ENCODE measurements around the gene DISP1. TPM values are rescaled to one million over a fixed set of nuclear protein-coding genes. Genes with fewer than 3 reads are reported as not detected.
"Not testable (repeated sequence)": the region's sequence is repeated elsewhere in the genome, so short reads cannot be mapped to it uniquely, and the experiment has no call there.

Gene DISP1
- polyA plus RNA-seq, 4 donors: 12.1 to 15.2 (median 14.1) TPM

DNA sequence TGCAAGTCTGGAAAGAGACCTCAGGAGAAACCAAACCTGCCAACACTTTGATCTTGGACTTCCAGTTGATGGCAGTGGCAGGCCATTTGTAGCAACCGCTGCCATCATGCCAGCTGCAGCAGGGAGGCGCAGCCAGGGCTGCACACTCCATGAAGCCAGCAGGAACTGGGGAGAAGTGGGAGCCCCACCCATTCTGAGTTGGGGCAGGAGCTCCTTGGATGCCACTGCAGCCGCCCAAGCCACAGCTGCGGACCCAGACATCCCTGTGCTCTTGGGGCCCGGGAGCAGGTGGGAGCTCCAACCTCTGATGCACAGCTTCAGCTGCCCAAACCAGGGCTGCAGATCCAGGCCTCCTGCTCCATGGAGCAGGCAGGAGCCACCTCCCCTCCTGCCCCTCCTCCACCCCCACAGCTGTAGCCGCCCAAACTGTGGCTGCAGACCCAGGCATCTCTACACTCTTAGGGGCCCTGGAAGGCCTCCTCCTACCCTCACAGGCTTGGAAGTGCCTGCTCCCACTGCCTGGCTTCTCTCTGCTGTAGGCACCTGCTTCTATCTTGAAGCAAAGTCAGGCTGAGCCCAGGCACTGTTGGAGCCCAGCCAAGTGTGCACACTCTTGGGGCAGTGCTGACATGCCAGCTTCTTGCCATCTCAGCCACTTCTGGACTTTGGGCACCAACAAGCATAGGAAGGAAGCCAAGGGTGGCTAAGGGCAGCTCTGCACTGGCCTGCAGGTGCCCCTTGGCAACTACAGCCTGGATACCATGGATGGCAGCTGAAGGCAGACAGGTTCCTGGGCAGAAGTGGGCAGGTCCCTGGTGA, 20.0 kb upstream of the DISP1 start:
- DNase-seq (ENCODE audit: low read depth in 4 of 4, low spot score in 2 of 4): no peak

DNA sequence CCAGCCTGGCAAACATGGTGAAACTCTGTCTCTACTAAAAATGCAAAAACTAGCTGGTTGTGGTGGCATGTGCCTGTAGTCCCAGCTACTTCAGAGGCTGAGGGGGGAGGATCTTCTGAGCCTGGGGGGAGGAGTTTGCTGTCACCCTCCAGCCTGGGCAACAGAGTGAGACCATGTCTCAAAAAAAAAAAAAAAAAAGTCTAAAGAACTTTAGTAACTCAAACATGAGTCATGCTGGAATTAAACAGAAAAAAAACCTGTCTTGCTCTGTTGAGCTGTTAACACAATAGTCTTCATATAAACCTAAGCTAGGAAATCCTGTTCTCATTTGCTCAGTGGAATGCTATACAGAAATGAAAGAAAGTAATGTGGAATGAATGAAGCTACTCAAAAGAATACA, 16.7 kb upstream of the DISP1 start:
- DNase-seq (ENCODE audit: low read depth in 4 of 4, low spot score in 2 of 4): no peak

DNA sequence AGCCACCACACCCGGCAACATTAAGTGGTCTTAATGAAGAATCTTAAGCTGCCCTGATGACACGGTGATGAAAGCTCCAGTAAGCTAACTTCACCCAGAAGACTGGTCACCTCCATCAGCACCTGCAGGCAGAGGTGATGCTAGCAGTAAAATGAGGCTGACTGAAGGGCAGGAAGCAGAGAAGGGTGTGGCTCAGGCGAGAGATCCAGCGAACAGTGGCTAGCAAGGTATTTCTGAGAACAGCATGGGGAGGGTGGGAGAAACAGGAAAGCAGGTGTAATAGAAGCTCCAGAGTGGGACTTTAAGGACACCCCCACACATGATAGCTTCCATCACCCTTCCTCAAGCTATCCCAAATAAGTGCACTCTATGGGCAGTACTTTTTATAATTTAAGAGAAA, 15.9 kb upstream of the DISP1 start:
- DNase-seq (ENCODE audit: low read depth in 4 of 4, low spot score in 2 of 4): no peak

DNA sequence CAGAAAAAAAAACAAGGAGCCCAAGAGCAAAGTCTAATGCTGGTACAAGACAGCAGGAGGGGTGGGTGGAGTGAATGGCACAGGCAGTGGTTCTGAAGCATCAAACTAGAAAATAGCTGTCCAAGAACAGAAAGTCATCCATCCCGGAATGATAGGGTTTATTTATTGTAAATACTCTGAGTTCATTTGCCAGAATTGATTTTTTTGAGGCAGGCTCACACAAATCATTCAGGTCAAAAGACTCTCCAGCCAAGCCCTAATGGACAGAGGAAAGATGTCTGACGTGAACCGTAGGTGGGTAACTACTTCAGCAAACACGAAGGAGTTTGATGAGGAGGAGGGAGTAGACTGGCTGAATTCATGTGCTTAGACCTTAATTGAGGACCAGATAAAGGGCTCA, 13.8 kb upstream of the DISP1 start:
- no peak for DNase-seq (ENCODE audit: low read depth in 4 of 4, low spot score in 2 of 4)

DNA sequence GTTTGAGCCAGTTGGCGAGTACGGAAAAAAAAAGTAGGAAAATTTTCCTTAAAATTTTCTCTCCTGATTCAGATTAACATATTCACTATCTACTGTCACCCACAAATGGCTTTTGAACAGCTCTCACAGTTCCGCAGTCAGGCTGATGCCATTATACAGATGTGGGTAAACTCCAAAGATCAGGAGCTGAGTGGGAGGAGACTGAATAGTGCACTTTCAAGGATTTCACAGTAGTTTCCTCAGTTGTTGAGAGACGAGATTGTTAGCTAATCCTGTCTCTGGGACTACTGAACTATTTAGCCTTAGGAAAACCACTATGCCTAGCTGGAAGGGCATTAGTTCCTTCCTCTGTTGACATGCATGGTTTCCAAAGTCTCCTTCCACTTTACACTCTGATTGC, 3.2 kb upstream of the DISP1 start:
- no peak for DNase-seq (ENCODE audit: low read depth in 4 of 4, low spot score in 2 of 4)

DNA sequence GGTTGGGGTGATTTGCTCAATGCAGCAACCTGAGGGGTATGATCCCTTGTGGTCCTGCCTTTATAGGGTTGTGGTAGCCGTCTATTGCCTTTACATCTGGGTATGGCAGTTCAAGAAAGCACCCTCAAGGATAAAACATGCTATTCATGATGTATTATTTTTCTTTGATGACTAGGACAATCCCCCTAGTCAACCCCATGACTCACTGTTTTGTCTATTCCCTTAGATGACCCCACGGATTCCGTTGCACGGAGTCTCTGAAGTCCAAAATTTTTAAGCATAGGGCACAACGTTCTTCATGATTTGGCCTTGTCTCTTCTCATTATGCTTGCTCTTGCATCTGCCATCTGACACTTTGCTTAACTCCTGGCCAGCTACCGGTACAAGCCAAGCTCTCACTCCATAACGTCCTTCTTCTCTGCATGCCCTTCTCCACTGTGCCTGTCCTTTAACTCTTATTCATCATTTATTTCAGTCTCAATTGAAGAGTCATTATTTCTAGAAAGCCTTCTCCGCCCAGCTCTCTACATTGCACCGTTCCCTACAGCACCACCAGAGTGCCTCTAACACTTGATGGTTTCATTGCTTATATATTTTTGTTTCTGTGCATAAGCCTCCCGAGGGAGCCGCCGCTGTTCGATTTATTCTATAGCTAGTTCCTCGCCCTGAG, 838 bp upstream of the DISP1 start:
- no peak for DNase-seq (ENCODE audit: low read depth in 4 of 4, low spot score in 2 of 4)

DNA sequence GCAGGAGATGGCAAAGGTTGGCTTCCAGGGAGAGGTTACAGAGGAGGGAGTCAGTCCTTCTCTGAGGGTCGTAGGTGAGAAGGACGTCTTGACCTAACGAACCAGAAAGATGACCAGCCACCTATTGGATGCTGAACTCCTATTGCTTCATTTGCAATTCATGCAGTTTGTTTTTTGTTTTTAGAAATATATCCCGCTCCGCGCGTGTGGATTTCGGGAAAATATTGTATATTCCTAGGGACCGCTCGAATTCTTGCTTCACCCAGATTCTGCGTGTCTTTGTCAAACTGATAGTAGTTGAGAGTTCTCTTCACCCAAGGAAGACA, 564 bp downstream of the DISP1 start:
- DNase-seq (ENCODE audit: low read depth in 4 of 4, low spot score in 2 of 4): no peak

DNA sequence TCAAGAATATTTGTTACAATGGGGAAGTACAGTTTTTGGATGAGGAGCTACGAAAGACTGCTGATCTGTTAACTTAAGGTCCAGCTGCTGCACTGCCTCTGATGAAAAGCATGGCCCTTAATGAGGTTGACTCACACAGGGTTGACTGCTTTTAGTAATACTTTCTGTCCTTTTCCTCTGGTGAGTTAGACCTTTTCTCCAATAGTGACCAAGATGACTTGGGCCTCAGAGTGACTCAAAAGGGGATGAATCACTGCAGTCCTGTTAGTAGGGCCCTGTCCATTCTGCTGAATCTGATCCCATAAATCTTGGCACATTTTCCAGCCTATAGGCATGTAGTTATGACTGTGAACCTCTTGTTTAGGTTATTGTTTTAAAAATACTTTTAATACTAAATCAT, 2.7 kb downstream of the DISP1 start:
- no peak for DNase-seq (ENCODE audit: low read depth in 4 of 4, low spot score in 2 of 4)

DNA sequence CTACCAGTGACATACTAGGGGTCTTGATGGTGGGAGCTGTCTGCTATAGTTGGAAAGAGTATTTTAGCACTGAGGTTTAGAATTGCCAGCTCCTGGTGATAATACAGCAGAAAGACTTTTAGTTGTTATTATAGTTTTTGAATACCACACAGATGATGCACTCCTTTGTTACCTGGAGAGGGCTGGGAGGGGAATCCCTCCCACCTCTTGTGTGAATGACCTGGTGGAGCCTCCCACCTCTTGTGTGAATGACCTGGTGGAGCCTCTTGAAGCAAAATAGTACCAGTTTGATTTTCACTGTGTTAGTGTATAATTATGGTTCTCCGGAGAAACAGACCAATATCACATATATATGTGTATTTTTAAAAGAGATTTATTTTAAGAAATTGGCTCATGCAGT, 3.3 kb downstream of the DISP1 start:
- no peak for DNase-seq (ENCODE audit: low read depth in 4 of 4, low spot score in 2 of 4)

DNA sequence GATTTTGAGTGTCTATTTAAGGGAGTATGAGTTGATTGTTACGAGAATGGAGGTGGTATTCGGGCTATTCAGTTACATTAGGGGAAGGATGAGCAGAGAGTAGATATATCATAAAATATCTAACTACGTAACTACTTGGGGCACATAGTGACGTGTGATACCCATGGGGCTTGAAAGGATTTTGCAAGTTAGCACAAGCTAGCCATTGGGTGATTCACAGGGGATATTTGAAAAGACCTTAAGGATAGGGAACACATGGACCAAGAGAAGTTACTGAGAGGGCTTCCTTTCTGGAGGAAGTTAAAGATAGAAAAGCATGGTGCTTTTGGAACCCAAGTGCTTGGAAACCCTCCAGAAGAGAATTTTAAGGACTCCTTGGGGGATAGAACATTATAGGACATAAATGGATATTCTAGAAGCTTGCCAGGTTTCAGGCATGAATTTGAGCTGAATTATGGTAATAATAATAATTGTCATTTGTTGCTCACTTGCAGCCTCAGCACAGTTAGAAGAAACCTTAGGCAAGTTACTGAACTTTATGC, 5.4 kb downstream of the DISP1 start:
- DNase-seq (ENCODE audit: low read depth in 4 of 4, low spot score in 2 of 4): no peak

DNA sequence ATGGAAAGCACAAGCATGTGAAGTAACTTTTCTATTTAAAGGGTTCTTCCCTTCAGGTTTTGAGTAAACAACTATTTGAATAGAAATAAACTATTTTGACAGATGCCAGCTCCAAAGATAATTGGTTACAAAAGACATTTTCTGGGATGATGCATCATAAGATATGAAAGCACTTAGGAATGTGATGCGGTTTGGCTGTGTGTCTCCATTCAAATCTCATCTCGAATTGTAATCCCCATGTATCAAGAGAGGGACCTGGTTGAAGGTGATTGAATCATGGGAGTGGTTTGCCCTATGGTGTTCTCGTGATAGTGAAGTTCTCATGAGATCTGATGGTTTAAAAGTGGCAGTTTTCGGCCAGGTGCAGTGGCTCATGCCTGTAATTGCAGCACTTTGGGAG, 6.4 kb downstream of the DISP1 start:
- DNase-seq (ENCODE audit: low read depth in 4 of 4, low spot score in 2 of 4): no peak

DNA sequence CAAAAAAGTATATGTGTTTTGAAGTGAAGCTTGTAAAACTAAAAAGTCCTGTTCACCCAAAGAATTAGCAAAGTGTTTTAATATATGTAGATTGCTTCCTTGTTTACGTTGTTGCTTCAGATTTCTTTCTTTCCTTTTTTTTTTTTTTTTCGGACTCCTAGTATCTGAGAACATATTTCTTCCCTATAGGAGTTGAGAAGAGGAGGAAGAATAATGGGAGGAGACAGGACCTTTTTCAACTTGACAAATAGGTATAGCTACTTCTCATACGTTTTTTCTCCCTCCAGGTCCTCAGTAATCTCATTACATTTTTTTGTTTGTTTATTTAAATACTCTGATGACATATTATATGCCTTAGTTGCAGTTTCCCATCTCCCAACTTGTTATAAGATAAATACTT, 8.9 kb downstream of the DISP1 start:
- DNase-seq (ENCODE audit: low read depth in 4 of 4, low spot score in 2 of 4): no peak

DNA sequence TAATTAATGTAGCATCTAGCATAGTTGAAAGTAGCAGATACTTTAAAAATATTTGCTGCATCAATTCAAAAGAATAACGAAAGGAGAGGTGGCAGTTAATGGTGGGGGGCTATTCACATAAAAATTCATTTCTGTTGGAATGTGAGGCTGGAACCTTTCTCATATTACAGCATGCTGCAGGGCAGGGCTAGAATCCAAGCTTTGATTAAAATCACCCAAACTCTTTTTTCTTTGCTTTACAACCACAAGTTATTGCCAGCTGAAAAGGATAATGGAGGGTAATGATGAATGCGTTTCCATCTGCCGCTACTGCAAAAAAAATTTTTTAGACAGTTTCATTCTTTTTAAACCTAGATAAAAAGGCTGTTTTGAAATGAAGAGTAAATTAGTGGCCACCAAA, 9.8 kb downstream of the DISP1 start:
- no peak for DNase-seq (ENCODE audit: low read depth in 4 of 4, low spot score in 2 of 4)

DNA sequence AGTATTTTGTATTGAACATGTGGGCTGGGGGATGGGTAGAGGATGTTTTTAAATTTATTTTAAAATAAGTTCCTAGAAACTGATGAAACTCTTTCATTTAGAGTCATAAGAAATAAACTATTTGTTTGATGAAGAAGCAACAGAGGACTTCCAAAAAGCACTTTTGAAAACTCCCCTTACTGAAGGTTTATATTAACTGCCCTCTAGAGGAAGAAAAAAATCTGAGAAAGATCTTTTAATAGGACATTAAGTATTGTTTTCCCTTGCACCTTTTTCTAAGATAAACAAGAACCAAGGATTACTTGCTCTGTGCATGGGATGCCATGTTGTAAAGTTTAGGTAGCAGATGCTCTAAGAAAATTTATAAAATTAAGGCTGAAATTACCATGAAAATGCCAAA, 14.1 kb downstream of the DISP1 start:
- no peak for DNase-seq (ENCODE audit: low read depth in 4 of 4, low spot score in 2 of 4)

DNA sequence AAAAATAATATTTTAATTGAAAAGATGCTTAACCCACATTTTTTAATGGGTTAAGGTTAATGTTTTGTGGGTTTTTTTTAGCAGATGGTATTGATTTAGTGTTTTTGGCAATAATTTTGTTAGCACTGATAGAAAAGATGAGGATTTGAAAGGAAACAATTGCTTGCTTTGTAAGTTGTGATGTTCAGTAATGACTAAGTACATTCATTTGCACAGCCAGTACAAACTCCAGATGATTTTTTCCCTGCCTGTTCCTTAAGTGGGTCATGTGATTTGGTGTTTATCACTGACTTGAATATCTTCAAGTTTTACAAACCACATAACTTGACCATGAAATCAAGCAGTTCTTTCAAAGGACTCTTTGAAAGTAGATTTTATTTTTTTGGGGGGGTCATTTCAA, 15.0 kb downstream of the DISP1 start:
- DNase-seq (ENCODE audit: low read depth in 4 of 4, low spot score in 2 of 4): no peak

DNA sequence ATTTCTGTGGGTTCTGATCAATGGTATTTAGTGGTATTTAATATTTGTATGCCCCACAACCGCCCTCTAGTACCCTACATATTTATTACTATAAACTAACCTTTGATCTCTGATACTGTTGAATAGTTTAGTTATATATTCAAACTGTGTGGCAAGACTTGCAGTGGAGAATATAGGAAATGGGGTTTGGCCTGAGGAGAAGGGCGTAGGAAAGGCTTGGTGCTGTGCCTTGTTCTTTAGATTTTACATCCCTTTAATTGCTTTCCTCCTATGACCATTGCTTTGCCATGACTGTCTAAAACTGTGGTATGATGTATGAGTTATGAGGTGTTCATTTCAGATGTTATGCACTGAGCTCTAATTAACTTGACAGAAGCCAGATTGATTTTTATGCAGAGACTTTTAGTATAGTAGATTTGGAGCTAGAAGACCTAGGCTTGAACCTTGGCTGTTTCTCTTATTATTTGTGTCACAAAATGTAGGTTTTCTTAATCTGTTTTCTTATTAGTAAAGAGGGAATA, 18.6 kb downstream of the DISP1 start:
- DNase-seq (ENCODE audit: low read depth in 4 of 4, low spot score in 2 of 4): no peak

DNA sequence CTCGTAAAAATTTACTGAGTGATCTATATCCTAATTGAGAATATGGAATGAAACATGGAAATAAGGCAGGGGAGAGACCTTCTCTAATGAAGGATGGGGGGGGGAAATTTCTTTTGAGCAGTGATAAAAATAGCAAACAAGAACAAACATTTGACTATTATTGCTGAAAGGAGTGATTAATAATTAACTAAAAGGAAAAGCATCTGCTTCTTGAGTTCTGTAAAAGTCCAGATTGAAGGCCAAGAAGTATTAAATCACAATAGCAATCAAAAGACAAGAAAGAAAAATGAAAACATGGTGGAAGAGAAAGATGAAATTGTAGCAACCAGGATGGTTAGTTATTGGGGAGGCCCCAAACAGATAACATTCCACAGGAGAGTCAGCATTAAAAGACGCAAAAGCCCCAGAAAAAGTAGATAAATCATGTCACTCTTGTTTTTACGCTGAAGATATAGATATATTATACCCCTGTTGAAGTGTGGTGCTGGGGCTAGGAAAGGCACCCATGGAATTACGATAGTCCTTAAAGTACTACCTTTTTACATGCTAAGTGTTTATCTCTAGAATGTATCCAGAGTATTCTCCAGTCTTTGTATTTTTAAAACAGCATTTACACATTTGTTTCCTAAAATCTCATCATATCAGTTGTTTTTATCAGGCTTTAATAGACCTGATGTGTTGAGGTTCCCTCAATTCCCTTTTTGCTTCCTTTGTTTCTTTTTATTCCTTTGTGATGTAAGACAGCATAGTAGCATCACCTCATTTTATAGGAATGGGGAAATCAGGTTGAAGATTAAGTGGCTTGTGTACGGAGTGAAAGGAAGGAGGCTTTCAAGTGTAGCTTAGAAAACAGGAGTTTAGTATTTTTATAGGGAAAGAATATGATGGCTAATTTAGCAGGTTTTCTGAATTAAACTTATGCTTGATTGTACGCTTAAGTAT, 28.9 kb downstream of the DISP1 start:
- DNase-seq (ENCODE audit: low read depth in 4 of 4, low spot score in 2 of 4): no peak

DNA sequence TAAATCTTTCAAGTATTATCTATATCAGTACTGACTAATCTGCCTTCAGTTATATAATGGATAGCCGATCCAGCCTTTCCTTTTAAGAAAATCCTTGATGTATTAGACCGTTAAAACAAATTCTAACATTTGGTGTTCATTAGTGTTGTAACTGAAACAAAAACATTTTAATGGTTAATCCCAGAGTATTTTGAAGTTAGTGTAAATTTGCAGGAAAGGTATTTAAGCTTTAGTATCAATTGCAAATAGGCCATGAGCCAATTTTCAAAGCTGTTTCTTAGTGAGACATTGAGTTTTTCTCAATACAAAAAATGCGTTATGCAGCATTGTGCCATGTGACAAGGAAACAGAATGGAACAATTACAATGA, 29.6 kb downstream of the DISP1 start:
- no peak for DNase-seq (ENCODE audit: low read depth in 4 of 4, low spot score in 2 of 4)

DNA sequence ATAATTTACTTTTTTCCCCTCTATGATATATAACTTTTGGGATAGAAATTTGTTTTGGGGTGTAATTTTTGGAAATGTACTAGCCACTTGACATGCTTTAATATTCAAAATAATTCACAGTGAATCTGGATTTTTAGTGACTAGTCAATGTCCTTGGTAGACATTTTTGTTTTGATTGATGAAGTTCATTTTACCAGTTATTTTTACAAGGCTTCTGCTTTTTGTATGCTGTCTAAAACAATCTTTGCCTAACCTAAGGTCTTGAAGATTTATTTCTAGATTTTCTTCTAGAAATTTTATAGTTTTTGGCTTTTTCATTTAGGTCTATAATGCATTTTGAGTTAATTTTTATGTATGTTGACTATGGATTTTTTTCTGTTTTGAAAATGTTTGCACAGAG, 30.9 kb downstream of the DISP1 start:
- DNase-seq (ENCODE audit: low read depth in 4 of 4, low spot score in 2 of 4): no peak

DNA sequence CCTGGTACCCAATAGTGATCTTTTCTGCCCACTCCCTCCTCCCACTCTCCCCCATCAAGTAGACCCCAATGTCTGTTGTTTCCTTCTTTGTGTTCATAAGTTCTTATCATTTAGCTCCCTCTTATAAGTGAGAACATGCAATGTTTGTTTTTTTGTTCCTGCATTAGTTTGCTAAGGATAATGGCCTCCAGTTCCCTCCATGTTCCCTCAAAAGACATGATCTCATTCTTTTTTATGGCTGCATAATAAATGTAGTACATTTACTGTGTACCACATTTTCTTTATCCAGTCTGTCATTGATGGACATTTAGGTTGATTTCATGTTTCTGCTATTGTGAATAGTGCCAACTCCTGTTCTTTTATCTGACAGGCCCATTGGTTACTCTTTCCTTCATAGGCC, 35.7 kb downstream of the DISP1 start:
- DNase-seq (ENCODE audit: low read depth in 4 of 4, low spot score in 2 of 4): not testable (repeated sequence)

DNA sequence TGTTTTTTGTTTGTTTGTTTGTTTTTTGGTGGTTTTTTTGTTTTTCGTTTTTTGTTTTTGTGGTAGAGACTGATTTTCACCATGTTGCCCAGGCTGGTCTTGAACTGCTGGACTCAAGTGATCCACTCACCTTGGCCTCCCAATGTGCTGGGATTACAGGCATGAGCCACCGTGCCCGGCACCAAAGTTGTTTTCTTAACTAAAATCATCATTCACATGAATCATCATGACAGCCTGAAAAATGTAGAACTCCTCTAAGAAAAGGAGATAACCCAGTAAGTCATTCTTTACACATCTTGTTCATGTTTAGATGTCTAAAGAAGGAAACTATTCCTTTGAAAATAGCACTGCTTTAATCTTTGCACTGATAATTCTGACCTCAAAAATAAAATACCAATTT, 37.5 kb downstream of the DISP1 start:
- no peak for DNase-seq (ENCODE audit: low read depth in 4 of 4, low spot score in 2 of 4)

Data from left renal cortex interstitium (tissue), 4 donors.